DOHH2 (cell line): ENCODE results near the gene ADGRG6.

Source experiments
- EZH2phosphoT487 ChIP-seq: fragments of 200-600 bp; sonication (generic); IDR thresholded peaks from 2 replicates; pipeline ENCODE4 v1.6.1; 2017; ENCODE audit warnings: borderline replicate concordance, mild to moderate bottlenecking, antibody characterized with exemption, low read length, moderate library complexity, mixed read lengths
- TF ChIP-seq, protein P1 (sequence below): fragments of 200-600 bp; sonication (generic); IDR thresholded peaks from one replicate; pipeline ENCODE4 v1.5.1; 2014; ENCODE audit warnings: antibody characterized with exemption, mild to moderate bottlenecking, low read depth, low read length; ENCODE audit not compliant: poor library complexity, severe bottlenecking

DNA sequence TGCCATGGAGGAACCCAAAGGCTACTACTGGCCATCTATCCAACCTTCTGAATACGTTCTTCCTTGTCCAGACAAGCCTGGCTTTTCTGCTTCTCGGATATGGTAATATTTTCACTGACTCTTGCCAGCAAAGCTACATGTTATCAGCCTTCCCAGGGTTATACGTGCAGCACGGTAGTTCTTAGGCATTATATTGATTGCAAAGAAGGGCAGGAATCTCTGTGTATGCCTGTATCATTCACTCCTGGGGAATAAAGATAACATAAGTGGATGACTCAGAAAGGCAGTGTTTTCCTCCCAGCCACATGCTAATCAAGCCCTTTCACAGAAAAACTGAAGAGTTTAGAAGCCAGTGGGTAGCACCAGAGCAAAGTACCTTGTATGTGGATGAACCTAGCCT, 98.7 kb downstream of the ADGRG6 start:
- TF ChIP-seq, protein P1, sequence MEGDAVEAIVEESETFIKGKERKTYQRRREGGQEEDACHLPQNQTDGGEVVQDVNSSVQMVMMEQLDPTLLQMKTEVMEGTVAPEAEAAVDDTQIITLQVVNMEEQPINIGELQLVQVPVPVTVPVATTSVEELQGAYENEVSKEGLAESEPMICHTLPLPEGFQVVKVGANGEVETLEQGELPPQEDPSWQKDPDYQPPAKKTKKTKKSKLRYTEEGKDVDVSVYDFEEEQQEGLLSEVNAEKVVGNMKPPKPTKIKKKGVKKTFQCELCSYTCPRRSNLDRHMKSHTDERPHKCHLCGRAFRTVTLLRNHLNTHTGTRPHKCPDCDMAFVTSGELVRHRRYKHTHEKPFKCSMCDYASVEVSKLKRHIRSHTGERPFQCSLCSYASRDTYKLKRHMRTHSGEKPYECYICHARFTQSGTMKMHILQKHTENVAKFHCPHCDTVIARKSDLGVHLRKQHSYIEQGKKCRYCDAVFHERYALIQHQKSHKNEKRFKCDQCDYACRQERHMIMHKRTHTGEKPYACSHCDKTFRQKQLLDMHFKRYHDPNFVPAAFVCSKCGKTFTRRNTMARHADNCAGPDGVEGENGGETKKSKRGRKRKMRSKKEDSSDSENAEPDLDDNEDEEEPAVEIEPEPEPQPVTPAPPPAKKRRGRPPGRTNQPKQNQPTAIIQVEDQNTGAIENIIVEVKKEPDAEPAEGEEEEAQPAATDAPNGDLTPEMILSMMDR, result no peak
- TF ChIP-seq EZH2phosphoT487, result no peak
